ENCODE results near the gene INSIG2. TPM values are rescaled to one million over a fixed set of nuclear protein-coding genes. Genes with fewer than 3 reads are reported as not detected.

INSIG2 gene
- total RNA-seq, 4 donors from 2014 or later = 9.4 to 18.4 (median 13.5) TPM

GRCh38 chr2:118084491-118085089 lies 3.7 kb upstream of the INSIG2 start:
- no peak for TF ChIP-seq POLR2AphosphoS5 (IDR thresholded peaks at IDR 0.05)
- Histone ChIP-seq H3K9me3 (no peaks in the 10 kb centered on the region), H3K36me3 (no peaks in the 10 kb centered on the region), H3K4me3 (no peak overlapping the region), H3K4me1 (peaks cover 9 to 18% (median 10%) of the 10 kb centered on the region in 4 donors), H3K27ac (replicated peaks in 1 of 4) (no peak overlapping the region), H3K27me3 (no peaks in the 10 kb centered on the region)
- DNase-seq (ENCODE audit: extremely low spot score) = no peak
- intact Hi-C loops (cut with DNase I) = no loop called here
- WGBS = 87% methylated on average over 5 of the region's 5 CpGs

- no peaks in the 10 kb centered on the region for H3K9me3 ChIP-seq
- intact Hi-C loops (cut with DNase I) = no loop called here
- 91% methylated on average over 2 of the region's 2 CpGs for WGBS
- no peaks in the 10 kb centered on the region for H3K27me3 ChIP-seq
- TF ChIP-seq EP300 (IDR thresholded peaks at IDR 0.05) (no peak), POLR2AphosphoS5 (IDR thresholded peaks at IDR 0.05) (no peak), POLR2A (IDR thresholded peaks at IDR 0.05; ENCODE audit: low read depth) (no peak), CTCF (IDR thresholded peaks at IDR 0.05) (no peak)
- H3K36me3 ChIP-seq = no peaks in the 10 kb centered on the region
- DNase-seq (ENCODE audit: extremely low spot score) = no peak
- H3K27ac ChIP-seq (replicated peaks in 1 of 4) = no peak overlapping the region
- H3K4me3 ChIP-seq = no peak overlapping the region
- peaks cover 17 to 25% (median 17%) of the 10 kb centered on the region in 4 donors for H3K4me1 ChIP-seq
These were observed 2.9 kb upstream of the INSIG2 start for GRCh38 chr2:118085173-118086023.

- Histone ChIP-seq H3K9me3 (no peaks in the 10 kb centered on the region), H3K4me3 (no peak overlapping the region), H3K36me3 (no peaks in the 10 kb centered on the region), H3K27me3 (no peaks in the 10 kb centered on the region), H3K27ac (replicated peaks in 1 of 4) (no peak overlapping the region), H3K4me1 (peaks cover 17 to 25% (median 18%) of the 10 kb centered on the region in 4 donors)
- no peak for TF ChIP-seq POLR2A (IDR thresholded peaks at IDR 0.05; ENCODE audit: low read depth)
- no peak for TF ChIP-seq CTCF (IDR thresholded peaks at IDR 0.05)
- no peak for TF ChIP-seq EP300 (IDR thresholded peaks at IDR 0.05)
- no peak for TF ChIP-seq POLR2AphosphoS5 (IDR thresholded peaks at IDR 0.05)
- intact Hi-C loops (cut with DNase I) = no loop called here
- no peak for DNase-seq (ENCODE audit: extremely low spot score)
- 94% methylated on average over 3 of the region's 3 CpGs for WGBS
These were observed 2.1 kb upstream of the INSIG2 start for GRCh38 chr2:118086024-118086633.

- H3K9me3 ChIP-seq = no peaks in the 10 kb centered on the region
- intact Hi-C loops (cut with DNase I) = no loop called here
- TF ChIP-seq POLR2AphosphoS5 (IDR thresholded peaks at IDR 0.05) = no peak
- peak in 1 of 3 experiments; percentile 36 for TF ChIP-seq CTCF (IDR thresholded peaks at IDR 0.05)
- 10% methylated on average over 11 of the region's 11 CpGs for WGBS
- peak overlapping the region; percentile 73 to 90 (median 85) for H3K4me3 ChIP-seq
- no peaks in the 10 kb centered on the region for H3K27me3 ChIP-seq
- H3K36me3 ChIP-seq = no peaks in the 10 kb centered on the region
- H3K4me1 ChIP-seq = peaks cover 17 to 25% (median 18%) of the 10 kb centered on the region in 4 donors
- H3K27ac ChIP-seq (replicated peaks in 1 of 4) = peak overlapping the region; percentile 53 to 64 (median 63)
- no peak for DNase-seq (ENCODE audit: extremely low spot score)
These were observed 999 bp downstream of the INSIG2 start for GRCh38 chr2:118089139-118089800.
